Neuronal stem cell (in vitro differentiated cells): ENCODE results near the gene KCNK3.

ENCODE experiments used
- DNase-seq: peaks from one replicate; pipeline ENCODE4 v3.0.0-alpha.2; 2013; ENCODE audit warnings: low spot score
- H2AFZ ChIP-seq: one replicate; pipeline ENCODE4 v1.6.1; 2013; ENCODE audit warnings: mild to moderate bottlenecking, low read length, inconsistent platforms
- H2AK5ac ChIP-seq: 2 replicates; pipeline ENCODE4 v1.6.1; 2013; ENCODE audit warnings: low read depth, mild to moderate bottlenecking, inconsistent platforms, low read length, moderate library complexity, mixed read lengths
- H2BK120ac ChIP-seq: 2 replicates; pipeline ENCODE4 v1.6.1; 2013; ENCODE audit warnings: low read depth, mild to moderate bottlenecking, inconsistent platforms, low read length, moderate library complexity, mixed read lengths
- H2BK12ac ChIP-seq: one replicate; pipeline ENCODE4 v1.6.1; 2013; ENCODE audit warnings: low read length, inconsistent platforms
- H2BK15ac ChIP-seq: 2 replicates; pipeline ENCODE4 v1.6.1; 2013; ENCODE audit warnings: mild to moderate bottlenecking, low read length, inconsistent platforms, mixed read lengths
- H2BK5ac ChIP-seq: one replicate; pipeline ENCODE4 v1.6.1; 2013; ENCODE audit warnings: inconsistent platforms, mild to moderate bottlenecking, low read length, moderate library complexity
- H3K14ac ChIP-seq: one replicate; pipeline ENCODE4 v1.6.1; 2013; ENCODE audit warnings: low read length, inconsistent platforms
- H3K18ac ChIP-seq: 2 replicates; pipeline ENCODE4 v1.6.1; 2013; ENCODE audit warnings: low read length, inconsistent platforms
- H3K23ac ChIP-seq: 2 replicates; pipeline ENCODE4 v1.6.1; 2013; ENCODE audit warnings: low read depth, mild to moderate bottlenecking, mixed read lengths, low read length, inconsistent platforms; ENCODE audit not compliant: poor library complexity
- H3K27ac ChIP-seq: replicated peaks from 3 replicates; pipeline ENCODE4 v1.5.1; 2013; ENCODE audit warnings: low read length, inconsistent platforms
- H3K27me3 ChIP-seq, 3 experiments: 2 replicates each; pipeline ENCODE4 v1.6.1; 2013; ENCODE audit warnings: low read length in 3 of 3, mild to moderate bottlenecking in 2 of 3, inconsistent platforms in 1 of 3, low read depth in 1 of 3, mixed read lengths in 1 of 3, moderate library complexity in 1 of 3; ENCODE audit not compliant: control insufficient read depth in 3 of 3, insufficient read depth in 3 of 3
- H3K36me3 ChIP-seq, 2 donors: replicated peaks in 1 of 2; 2 replicates each; pipeline ENCODE4 v1.6.1; 2013; ENCODE audit warnings: low read length in 2 of 2; ENCODE audit not compliant: control insufficient read depth in 2 of 2, insufficient read depth in 2 of 2
- H3K4ac ChIP-seq: 2 replicates; pipeline ENCODE4 v1.6.1; 2013; ENCODE audit warnings: inconsistent platforms, mild to moderate bottlenecking, low read length, moderate library complexity
- H3K4me1 ChIP-seq, 2 donors: 1 replicate in 1 of 2; 2 replicates in 1 of 2; pipeline ENCODE4 v1.6.1; 2013; ENCODE audit warnings: low read length in 2 of 2, low read depth in 1 of 2; ENCODE audit not compliant: control insufficient read depth in 2 of 2, insufficient read depth in 1 of 2
- H3K4me2 ChIP-seq: one replicate; pipeline ENCODE4 v1.6.1; 2013; ENCODE audit warnings: mild to moderate bottlenecking, low read length, inconsistent platforms; ENCODE audit not compliant: insufficient read depth, poor library complexity, severe bottlenecking
- H3K4me3 ChIP-seq, 2 donors: 2 replicates each; pipeline ENCODE4 v1.5.1; 2013; ENCODE audit warnings: low read length in 2 of 2, mild to moderate bottlenecking in 2 of 2, inconsistent platforms in 1 of 2, moderate library complexity in 1 of 2
- H3K79me1 ChIP-seq: one replicate; pipeline ENCODE4 v1.6.1; 2013; ENCODE audit warnings: low read depth, mild to moderate bottlenecking, inconsistent platforms, low read length, moderate library complexity
- H3K9ac ChIP-seq: one replicate; pipeline ENCODE4 v1.6.1; 2013; ENCODE audit warnings: mild to moderate bottlenecking, low read depth, low read length, inconsistent platforms; ENCODE audit not compliant: poor library complexity
- H3K9me3 ChIP-seq, 2 donors: replicated peaks in 1 of 2; 2 replicates each; pipeline versions ENCODE3 to v1.6.1; 2013; ENCODE audit warnings: low read length in 2 of 2, mild to moderate bottlenecking in 2 of 2, inconsistent platforms in 1 of 2, low read depth in 1 of 2, mixed read lengths in 1 of 2, moderate library complexity in 1 of 2; ENCODE audit not compliant: control insufficient read depth in 2 of 2, insufficient read depth in 1 of 2
- H4K8ac ChIP-seq: one replicate; pipeline ENCODE4 v1.6.1; 2013; ENCODE audit warnings: low read depth, mild to moderate bottlenecking, inconsistent platforms, low read length, moderate library complexity
- H4K91ac ChIP-seq: one replicate; pipeline ENCODE4 v1.6.1; 2013; ENCODE audit warnings: low read length, low read depth, mild to moderate bottlenecking, inconsistent platforms; ENCODE audit not compliant: poor library complexity
- WGBS, 2 donors: extraction: QIAGEN DNeasy Blood & Tissue Kit; methylation state at CpG; one replicate each; pipeline ENCODE4 v1.1.7; 2013; ENCODE audit warnings: missing lambda C conversion rate in 2 of 2, mixed read lengths in 1 of 2; ENCODE audit not compliant: insufficient read length in 2 of 2, insufficient replicate concordance in 1 of 2; ENCODE audit errors: extremely low coverage in 2 of 2; 5-methylcytosine and 5-hydroxymethylcytosine counted together

The KCNK3 gene

DNA sequence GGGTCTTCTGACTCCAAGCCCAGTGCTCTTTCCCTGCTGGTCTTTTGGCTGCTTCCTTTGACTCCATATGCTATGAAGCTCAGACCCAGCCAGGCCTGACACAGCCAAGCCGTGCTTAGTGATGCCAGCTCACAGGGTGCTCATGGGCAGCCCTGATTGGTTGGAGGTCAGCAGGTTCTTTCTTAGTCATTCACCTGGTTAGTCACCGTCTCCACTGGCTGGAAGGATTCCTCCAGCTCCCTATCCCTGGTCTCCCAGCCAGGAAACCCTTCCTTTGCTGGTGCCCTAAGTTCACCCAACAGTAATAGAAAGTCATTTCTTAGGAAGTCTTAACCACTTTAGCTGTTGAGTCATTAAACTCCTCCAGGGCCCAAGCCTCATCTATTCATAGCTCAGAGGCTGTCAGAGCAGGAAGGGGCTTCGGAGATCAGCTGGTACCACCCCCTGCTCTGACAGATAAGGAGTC is 3.9 kb downstream of the KCNK3 start:
- no CpG with 5 or more reads among the region's 3 CpGs for WGBS, 2 donors
- DNase-seq = no peak
- H3K27me3 ChIP-seq = peaks cover 8 to 37% (median 35%) of the 10 kb centered on the region in 3 experiments

GRCh38 chr2:26697425-26697824 is 4.9 kb downstream of the KCNK3 start:
- Histone ChIP-seq H2BK12ac (no peak overlapping the region), H3K9me3 (peaks cover 0 to 2% of the 10 kb centered on the region in 2 donors), H4K91ac (peak overlapping the region; percentile 8), H2BK120ac (no peak overlapping the region), H3K27ac (no peak overlapping the region), H3K9ac (no peak overlapping the region), H2BK5ac (no peak overlapping the region), H2AK5ac (no peak overlapping the region), H3K4me1 (peaks cover 6 to 9% of the 10 kb centered on the region in 2 donors), H3K23ac (no peak overlapping the region), H3K79me1 (no peaks in the 10 kb centered on the region), H3K4me2 (no peak overlapping the region), H3K36me3 (no peaks in the 10 kb centered on the region), H3K4ac (no peak overlapping the region), H3K18ac (no peak overlapping the region), H2AFZ (no peak overlapping the region), H4K8ac (no peak overlapping the region), H3K27me3 (peaks cover 8 to 34% (median 32%) of the 10 kb centered on the region in 3 experiments), H3K4me3 (no peak overlapping the region), H2BK15ac (no peak overlapping the region), H3K14ac (no peak overlapping the region)
- WGBS, 2 donors = no CpG with 5 or more reads among the region's 10 CpGs
- DNase-seq = no peak

More for the DNA sequence above, 3.9 kb downstream of the KCNK3 start:
- Histone ChIP-seq H3K4me3 (no peak overlapping the region), H4K91ac (no peak overlapping the region), H2BK15ac (no peak overlapping the region), H2AK5ac (no peak overlapping the region), H4K8ac (no peak overlapping the region), H3K4ac (no peak overlapping the region), H3K36me3 (no peaks in the 10 kb centered on the region), H2BK120ac (no peak overlapping the region), H3K9me3 (peaks cover 0 to 2% of the 10 kb centered on the region in 2 donors), H3K4me1 (peaks cover 10 to 12% of the 10 kb centered on the region in 2 donors), H3K9ac (no peak overlapping the region), H2AFZ (no peak overlapping the region), H3K27ac (no peak overlapping the region), H3K79me1 (no peaks in the 10 kb centered on the region), H3K23ac (no peak overlapping the region), H3K4me2 (no peak overlapping the region), H2BK5ac (no peak overlapping the region), H2BK12ac (no peak overlapping the region), H3K18ac (no peak overlapping the region), H3K14ac (no peak overlapping the region)

- peaks cover 0 to 2% of the 10 kb centered on the region in 2 donors for H3K9me3 ChIP-seq
These were observed 6.8 kb downstream of the KCNK3 start for GRCh38 chr2:26699295-26699694.

DNA sequence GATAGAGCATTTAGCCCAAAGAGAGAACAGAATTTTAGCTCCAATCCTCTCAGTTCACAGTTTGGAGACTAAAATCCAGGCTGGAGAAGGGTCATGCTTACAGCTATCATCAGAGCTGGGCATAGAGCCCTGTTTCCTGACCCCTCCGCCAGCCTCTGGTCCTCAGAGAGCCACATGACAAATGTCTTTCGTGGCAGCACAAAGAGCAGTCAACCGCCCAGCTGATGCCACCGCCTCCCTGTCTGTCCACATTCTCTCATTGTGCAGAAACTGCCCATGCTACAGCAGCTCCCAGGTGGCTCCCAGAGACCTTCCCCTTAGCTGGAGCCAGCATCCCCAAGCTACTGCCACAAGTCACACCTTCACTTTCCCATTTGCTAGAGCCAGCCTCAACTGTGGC is 7.6 kb downstream of the KCNK3 start:
- Histone ChIP-seq H3K4me2 (no peak overlapping the region), H3K4ac (no peak overlapping the region), H2AK5ac (no peak overlapping the region), H2BK5ac (no peak overlapping the region), H2BK120ac (no peak overlapping the region), H3K4me1 (no peaks in the 10 kb centered on the region), H4K91ac (no peak overlapping the region), H2AFZ (no peak overlapping the region), H3K36me3 (no peaks in the 10 kb centered on the region), H3K4me3 (no peak overlapping the region), H2BK15ac (no peak overlapping the region), H3K27ac (no peak overlapping the region), H3K9me3 (no peaks in the 10 kb centered on the region), H2BK12ac (no peak overlapping the region), H4K8ac (no peak overlapping the region), H3K18ac (no peak overlapping the region), H3K23ac (no peak overlapping the region), H3K14ac (no peak overlapping the region), H3K27me3 (peaks cover 0 to 14% (median 12%) of the 10 kb centered on the region in 3 experiments), H3K9ac (no peak overlapping the region), H3K79me1 (no peaks in the 10 kb centered on the region)
- no peak for DNase-seq
- no CpG with 5 or more reads among the region's 4 CpGs for WGBS, 2 donors

More at GRCh38 chr2:26699295-26699694, 6.8 kb downstream of the KCNK3 start:
- Histone ChIP-seq H2AK5ac (no peak overlapping the region), H2BK15ac (no peak overlapping the region), H3K79me1 (no peaks in the 10 kb centered on the region), H3K27ac (no peak overlapping the region), H3K18ac (no peak overlapping the region), H3K23ac (no peak overlapping the region), H3K27me3 (peaks cover 0 to 21% (median 20%) of the 10 kb centered on the region in 3 experiments), H2BK12ac (no peak overlapping the region), H3K36me3 (no peaks in the 10 kb centered on the region), H2BK120ac (no peak overlapping the region), H3K14ac (no peak overlapping the region), H3K4me2 (no peak overlapping the region), H2BK5ac (no peak overlapping the region), H3K4me3 (no peak overlapping the region), H2AFZ (no peak overlapping the region), H4K91ac (no peak overlapping the region), H3K4ac (no peak overlapping the region), H4K8ac (no peak overlapping the region), H3K9ac (no peak overlapping the region), H3K4me1 (no peaks in the 10 kb centered on the region)
- DNase-seq = no peak
- WGBS, 2 donors = no CpG with 5 or more reads among the region's 6 CpGs
